T47D (cell line): ENCODE data around the gene DDX17.

Experiments
- DNase-seq, 2 experiments: peaks; one replicate each; pipeline versions ENCODE4 v3.0.0 to v3.0.0-alpha.2; 2011 to 2012; ENCODE audit warnings: low read depth in 1 of 2, low spot score in 1 of 2
- JUND ChIP-seq: IDR thresholded peaks from 2 replicates; pipeline ENCODE4 v1.6.1; 2012; ENCODE audit warnings: low read depth
- in situ Hi-C: cut with HindIII; loops from 2 replicates; pipeline ENCODE4 v1.10.0; 2016; ENCODE audit warnings: low sequenced_read_pairs, low pct_unique_long_range_greater_than_20kb

Gene DDX17

GRCh38 chr22:38506118-38506962, at the start of gene DDX17:
DDX17 (minus strand) TSS chr22:38506311.
- in situ Hi-C loops, result no loop called here
- DNase-seq, result peak; percentile 90 to 91
- no peak for TF ChIP-seq JUND

GRCh38 chr22:38554281-38554680, 48.2 kb upstream of the DDX17 start:
- no peak for TF ChIP-seq JUND
- in situ Hi-C loops, result no loop called here
- no peak for DNase-seq

GRCh38 chr22:38549101-38549894, 43.2 kb upstream of the DDX17 start:
- TF ChIP-seq JUND, result no peak
- in situ Hi-C loops, result no loop called here

GRCh38 chr22:38540701-38541100, 34.6 kb upstream of the DDX17 start:
- no peak for TF ChIP-seq JUND

More at GRCh38 chr22:38549101-38549894, 43.2 kb upstream of the DDX17 start:
- DNase-seq, result peak; percentile 12 to 65

GRCh38 chr22:38531251-38531938, 25.3 kb upstream of the DDX17 start:
- in situ Hi-C loops, result no loop called here
- TF ChIP-seq JUND, result no peak
- DNase-seq, result no peak

More at GRCh38 chr22:38540701-38541100, 34.6 kb upstream of the DDX17 start:
- in situ Hi-C loops, result no loop called here
- no peak for DNase-seq

GRCh38 chr22:38524429-38524828, 18.3 kb upstream of the DDX17 start:
- no peak for DNase-seq
- in situ Hi-C loops, result no loop called here
- no peak for TF ChIP-seq JUND

- in situ Hi-C loops, result no loop called here
- no peak for DNase-seq
- TF ChIP-seq JUND, result no peak
Measured at GRCh38 chr22:38523479-38523878, 17.4 kb upstream of the DDX17 start.

GRCh38 chr22:38523029-38523428, 16.9 kb upstream of the DDX17 start:
- TF ChIP-seq JUND, result no peak
- in situ Hi-C loops, result no loop called here
- no peak for DNase-seq

- DNase-seq, result no peak
- in situ Hi-C loops, result no loop called here
- no peak for TF ChIP-seq JUND
Measured at GRCh38 chr22:38519453-38520250, 13.5 kb upstream of the DDX17 start.

- in situ Hi-C loops, result no loop called here
- no peak for TF ChIP-seq JUND
- DNase-seq, result no peak
Measured at GRCh38 chr22:38518620-38519019, 12.5 kb upstream of the DDX17 start.

GRCh38 chr22:38513063-38513462, 7.0 kb upstream of the DDX17 start:
- in situ Hi-C loops, result no loop called here
- DNase-seq, result peak in 1 of 2 experiments; percentile 23
- no peak for TF ChIP-seq JUND
